Measurements from ENCODE around the gene HMCN1. TPM values are rescaled to one million over a fixed set of nuclear protein-coding genes. Genes with fewer than 3 reads are reported as not detected.
"Not testable (repeated sequence)": the region's sequence is repeated elsewhere in the genome, so short reads cannot be mapped to it uniquely, and the experiment has no call there.

The HMCN1 gene
- total RNA-seq, 1 experiment from 2014 or later, result 14.9 TPM

DNA sequence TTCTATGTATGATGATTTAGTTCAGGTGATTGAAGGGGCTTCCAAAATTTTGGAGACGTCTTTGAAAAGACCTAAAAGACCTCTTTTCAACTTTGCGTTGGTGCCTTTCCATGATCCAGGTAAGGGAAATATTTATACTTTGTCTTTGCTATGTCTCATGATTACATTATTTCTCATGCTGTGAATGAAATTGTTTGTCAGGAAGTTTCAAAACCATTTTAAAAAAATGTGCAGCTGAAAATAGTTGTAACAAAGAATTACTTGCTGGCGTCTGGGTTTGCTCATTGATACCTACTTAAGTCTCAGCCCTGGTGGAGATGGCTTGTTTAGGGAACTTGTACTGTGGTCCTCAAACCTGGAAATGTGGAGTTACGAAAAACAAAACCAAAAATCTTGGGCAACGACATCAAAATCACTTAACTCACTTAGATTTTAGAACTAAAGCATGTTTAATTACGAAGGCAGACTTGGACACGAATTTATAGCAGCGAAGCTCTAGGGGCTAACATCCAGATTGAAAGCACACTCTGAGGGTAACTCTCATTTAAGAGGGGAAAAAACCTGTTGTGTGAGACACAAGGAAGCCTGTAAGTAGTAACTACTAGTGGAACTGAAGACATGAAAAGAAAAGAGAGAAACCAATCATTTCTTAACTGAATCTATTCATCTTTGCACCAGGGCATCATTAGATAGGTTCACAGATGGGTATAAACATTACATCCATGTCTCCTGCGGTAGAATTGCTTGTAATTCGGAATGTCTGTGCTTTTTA lies 924 bp downstream of the HMCN1 start:
- no peak for DNase-seq (ENCODE audit: low spot score)
- in situ Hi-C loops (cut with HindIII; ENCODE audit: low sequenced_read_pairs), result no loop called here

DNA sequence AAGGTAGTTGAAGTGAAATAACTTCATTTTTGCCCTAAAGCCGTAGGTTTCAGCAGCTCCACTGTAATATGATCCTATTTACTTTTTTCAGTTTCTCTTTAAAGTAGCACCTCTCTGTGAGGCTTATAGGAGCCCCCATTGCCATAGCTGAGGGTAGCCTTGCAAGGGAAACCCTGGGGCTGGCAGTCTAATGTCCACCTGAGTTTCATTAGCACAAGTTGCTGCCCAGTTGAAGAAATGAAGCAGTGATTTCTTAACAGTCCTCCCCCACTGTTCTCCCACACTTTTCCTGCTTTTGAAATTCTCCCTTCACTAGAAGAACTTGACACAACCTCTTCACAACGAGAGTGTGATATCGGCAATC lies 1.5 kb downstream of the HMCN1 start:
- DNase-seq (ENCODE audit: low spot score), result no peak
- in situ Hi-C loops (cut with HindIII; ENCODE audit: low sequenced_read_pairs), result no loop called here

DNA sequence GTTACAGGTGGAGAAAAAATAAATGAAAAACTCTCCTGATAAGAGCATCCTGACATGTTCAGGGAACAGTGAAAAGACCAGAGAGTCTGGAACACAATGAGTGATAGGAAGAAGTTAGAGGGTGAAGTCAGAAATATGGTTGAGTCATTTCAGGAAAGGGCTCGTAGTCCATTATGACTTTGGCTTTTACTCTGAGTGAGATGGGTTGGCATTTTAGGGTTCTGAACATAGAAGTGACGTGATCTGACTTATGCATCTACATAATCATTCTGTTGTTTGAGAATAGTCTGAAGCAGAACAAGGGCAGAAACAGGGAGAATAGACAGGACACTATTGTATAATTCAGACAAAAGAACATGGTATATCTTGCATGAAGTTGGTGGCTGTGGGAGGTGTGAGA lies 5.8 kb downstream of the HMCN1 start:
- in situ Hi-C loops (cut with HindIII; ENCODE audit: low sequenced_read_pairs), result no loop called here

DNA sequence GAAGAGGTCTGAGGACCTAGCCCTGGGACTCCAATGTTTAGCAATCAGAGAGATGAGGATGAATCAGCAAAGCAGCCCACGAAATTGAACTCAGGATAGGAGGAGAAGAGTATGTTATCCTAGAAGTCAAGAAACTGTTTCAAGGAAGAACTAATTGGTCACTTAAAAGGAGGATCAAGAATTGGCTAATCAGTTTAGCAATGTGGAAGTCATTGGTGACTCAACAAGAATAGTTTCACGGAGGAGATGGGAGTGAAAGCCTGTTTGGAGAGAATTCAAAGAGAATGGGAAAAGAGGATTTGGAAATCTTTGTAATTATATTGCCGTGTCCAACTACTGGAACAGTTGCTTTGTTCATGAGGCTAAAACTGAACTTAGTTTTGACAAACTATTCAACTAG lies 7.4 kb downstream of the HMCN1 start:
- in situ Hi-C loops (cut with HindIII; ENCODE audit: low sequenced_read_pairs), result no loop called here
- no peak for DNase-seq (ENCODE audit: low spot score)

More for the DNA sequence above, 5.8 kb downstream of the HMCN1 start:
- DNase-seq (ENCODE audit: low spot score), result no peak

DNA sequence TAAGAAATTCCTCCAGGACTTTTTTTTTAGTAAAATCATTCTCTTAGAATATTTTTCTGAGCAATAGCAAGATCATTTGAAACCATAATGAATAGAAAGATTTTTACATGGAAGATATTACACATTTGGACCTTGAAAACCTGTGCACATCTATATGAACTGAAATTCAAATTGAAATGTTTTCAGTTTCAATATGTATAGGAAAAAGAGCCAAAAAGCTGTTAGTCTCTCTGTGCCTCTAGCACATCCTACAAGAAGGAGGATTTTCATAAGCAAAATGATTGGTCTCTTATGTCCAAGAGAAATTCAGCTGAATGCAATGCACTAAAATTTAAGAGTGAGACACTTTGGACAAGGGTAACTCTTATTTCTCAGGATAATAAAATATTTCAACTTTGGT lies 8.2 kb downstream of the HMCN1 start:
- DNase-seq (ENCODE audit: low spot score), result no peak
- in situ Hi-C loops (cut with HindIII; ENCODE audit: low sequenced_read_pairs), result no loop called here

DNA sequence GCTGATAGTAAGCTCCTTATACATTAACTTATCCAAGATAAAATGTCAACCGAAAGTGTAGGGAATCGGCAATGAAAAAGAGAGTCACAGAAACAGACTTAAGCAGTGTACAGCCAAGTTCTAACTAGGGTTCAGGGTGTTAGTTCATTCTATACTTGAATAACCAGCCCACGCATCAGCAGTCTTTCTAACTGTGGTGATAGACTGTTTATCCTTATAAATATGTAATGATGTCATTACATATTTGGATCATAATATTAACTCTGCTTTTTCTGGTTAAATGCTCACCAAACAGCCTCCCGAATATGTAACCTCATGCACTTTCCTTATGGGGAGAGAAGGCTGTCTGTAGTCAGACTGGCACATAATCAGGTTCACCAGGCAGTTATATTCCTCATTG lies 11.0 kb downstream of the HMCN1 start:
- DNase-seq (ENCODE audit: low spot score), result no peak
- in situ Hi-C loops (cut with HindIII; ENCODE audit: low sequenced_read_pairs), result no loop called here

DNA sequence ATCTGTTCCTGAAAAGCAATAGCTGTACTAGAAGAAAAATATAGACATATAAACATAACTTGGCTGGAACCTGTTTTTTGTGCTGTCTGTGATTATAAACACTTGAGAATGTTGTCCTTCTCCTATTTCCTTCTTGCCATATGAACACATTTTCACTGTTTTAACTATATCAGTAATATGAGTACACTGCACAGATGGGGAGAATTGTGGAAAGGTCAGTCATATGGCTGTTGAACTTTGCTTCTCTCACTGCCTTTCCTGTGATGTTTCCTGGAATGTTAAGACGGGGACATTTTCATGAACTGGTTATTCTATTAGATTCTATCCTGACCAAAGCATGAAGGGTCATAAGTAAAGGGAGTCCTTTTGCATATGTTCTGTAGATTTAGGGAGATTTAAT lies 24.9 kb downstream of the HMCN1 start:
- in situ Hi-C loops (cut with HindIII; ENCODE audit: low sequenced_read_pairs), result no loop called here
- no peak for DNase-seq (ENCODE audit: low spot score)

DNA sequence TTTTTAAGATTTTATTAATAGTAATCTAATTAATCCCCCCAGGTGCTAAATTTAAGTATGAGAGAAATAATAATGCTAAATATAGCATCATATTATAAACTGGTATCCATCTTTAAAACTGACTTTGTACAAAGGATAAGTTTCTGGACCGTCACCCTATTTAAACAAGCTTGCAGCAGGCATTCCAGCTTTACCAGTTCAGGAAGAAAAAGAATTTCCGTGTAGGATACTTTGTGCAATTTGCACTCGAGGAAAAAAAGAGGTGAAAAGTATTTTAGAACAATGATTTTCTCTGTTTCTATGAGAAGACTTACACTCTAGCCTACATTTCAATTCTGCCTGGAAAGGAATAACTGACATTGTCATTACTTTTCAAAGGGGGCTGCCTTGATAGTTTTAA lies 27.6 kb downstream of the HMCN1 start:
- DNase-seq (ENCODE audit: low spot score), result no peak
- in situ Hi-C loops (cut with HindIII; ENCODE audit: low sequenced_read_pairs), result no loop called here

DNA sequence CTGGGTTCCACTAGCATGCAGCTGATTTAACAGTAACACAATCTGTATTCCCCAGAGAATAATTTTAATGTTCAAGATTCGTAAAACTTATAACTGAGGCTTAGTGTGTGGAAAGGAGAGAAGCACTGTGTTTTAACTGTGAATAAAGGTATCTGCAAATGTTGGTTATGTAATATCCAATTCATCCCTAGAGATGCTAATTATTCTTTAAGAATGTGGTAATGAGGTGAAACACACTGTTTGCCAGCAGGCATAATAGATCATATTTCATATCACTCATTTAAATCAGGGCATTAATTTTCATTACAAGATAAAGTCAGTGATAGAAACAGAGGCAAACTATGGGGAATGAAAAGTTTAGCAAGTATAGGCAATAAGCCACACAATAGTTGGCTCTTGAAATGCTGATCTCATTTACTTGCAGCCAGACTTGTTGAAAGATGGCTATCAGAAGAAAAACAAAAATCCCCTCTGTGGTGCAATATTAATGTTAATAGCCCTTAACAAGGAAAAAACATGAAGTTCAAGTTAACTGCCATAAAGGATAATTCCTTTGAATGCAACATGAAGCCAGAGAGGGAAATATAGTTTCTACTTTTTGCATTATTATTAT lies 33.4 kb downstream of the HMCN1 start:
- in situ Hi-C loops (cut with HindIII; ENCODE audit: low sequenced_read_pairs), result no loop called here

DNA sequence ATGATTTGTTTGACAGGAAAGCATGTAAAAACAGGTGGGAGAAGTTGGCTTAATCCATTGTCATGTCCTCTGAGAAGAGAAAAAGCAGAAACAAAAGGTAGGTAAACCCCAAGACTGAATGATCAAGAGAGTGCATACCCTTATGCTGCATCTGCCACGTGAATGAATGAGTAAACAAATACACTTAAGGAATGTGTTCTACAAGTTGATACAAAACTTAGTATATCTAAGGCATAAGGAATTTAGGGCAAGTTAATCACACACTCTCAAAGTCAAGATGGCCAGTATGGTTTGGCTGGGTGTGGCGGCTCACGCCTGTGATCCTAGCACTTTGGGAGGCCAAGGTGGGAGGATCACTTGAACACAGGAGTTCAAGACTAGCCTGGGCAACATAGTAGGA lies 34.2 kb downstream of the HMCN1 start:
- no peak for DNase-seq (ENCODE audit: low spot score)
- in situ Hi-C loops (cut with HindIII; ENCODE audit: low sequenced_read_pairs), result no loop called here

More for the DNA sequence above, 33.4 kb downstream of the HMCN1 start:
- no peak for DNase-seq (ENCODE audit: low spot score)

DNA sequence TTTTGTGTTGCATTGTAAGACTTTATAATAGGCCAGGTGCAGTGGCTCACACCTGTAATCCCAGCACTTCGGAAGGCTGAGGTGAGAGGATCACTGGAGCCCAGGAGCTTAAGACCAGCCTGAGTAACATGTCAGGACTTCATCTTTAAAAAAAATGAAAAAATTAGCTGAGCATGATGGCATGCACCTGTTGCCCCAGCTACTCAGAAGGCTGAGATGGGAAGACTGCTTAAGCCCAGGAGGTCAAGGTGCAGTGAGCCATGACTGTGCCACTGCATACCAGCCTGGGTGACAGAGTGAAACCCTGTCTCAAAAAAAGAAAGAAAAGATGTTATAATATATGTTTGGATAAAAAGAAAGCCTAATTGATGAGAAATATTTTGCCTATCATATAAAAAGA lies 34.9 kb downstream of the HMCN1 start:
- DNase-seq (ENCODE audit: low spot score), result no peak
- in situ Hi-C loops (cut with HindIII; ENCODE audit: low sequenced_read_pairs), result no loop called here

DNA sequence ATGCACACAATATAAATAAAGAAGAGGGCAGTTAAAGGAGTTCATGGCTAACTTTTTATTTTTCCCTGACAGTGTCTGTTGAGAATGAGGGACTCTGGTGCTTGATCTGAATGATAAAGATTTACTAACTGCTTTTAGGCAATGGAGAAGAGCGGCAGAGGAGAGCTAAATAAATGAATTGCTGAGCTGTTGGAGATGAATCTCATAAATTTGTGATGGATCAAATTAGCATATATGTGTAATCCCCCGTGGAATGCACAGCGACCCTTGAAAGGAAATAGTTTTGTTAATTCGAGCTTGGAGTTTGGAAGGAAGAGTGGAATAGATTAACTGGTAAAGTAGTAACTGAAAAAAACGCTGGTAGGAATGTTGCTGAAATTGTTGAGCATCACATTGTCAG lies 40.2 kb downstream of the HMCN1 start:
- in situ Hi-C loops (cut with HindIII; ENCODE audit: low sequenced_read_pairs), result no loop called here

DNA sequence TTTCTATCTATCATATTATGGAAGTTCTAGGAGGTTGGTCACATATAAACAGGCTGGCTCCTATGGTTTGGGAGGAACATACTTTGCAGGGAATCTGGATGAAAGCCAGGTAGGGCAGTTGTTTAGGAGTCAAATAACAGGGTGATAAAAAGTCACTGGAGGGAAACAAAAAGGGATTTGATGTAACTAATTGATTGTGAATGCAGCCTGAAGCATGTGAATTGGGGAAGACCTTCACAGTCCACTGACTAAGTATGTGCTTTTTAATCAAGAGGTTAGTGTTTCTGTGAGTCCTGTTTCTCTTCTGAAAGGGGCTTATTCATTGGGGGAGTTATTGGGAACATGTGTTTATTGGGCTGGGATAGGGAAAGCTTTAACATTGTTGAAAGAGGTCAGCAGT lies 41.3 kb downstream of the HMCN1 start:
- in situ Hi-C loops (cut with HindIII; ENCODE audit: low sequenced_read_pairs), result no loop called here
- no peak for DNase-seq (ENCODE audit: low spot score)

More for the DNA sequence above, 40.2 kb downstream of the HMCN1 start:
- DNase-seq (ENCODE audit: low spot score), result no peak

DNA sequence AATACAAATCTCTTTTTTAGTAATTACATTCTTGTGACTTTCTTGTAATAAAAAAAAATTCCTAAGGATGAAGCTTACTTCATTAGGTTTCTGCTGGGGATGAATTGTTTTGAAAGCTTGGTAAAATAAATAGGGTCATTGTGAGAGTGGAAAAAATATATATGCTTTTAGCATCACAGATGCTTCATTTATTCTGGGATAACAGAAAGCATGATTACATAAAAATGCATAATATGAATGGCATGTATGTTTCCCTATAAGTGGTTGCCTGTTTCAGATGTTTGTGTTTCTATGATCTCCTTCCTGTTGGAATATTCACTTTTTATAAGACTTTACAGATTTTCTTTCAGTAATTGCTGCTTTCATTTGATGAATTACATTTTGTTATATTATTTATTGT lies 42.3 kb downstream of the HMCN1 start:
- in situ Hi-C loops (cut with HindIII; ENCODE audit: low sequenced_read_pairs), result no loop called here

DNA sequence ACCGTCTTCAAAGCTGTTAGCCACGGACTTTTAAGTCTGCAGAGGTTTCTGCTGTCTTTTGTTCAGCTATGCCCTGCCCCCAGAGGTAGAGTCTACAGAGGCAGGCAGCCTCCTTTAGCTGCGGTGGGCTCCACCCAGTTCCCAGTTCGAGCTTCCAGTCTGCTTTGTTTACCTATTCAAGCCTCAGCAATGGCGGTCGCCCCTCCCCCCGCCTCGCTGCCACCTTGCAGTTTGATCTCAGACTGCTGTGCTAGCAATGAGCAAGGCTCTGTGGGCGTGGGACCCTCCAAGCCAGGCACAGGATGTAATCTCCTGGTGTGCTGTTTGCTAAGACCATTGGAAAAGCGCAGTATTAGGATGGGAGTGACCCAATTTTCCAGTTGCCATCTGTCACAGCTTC lies 49.7 kb downstream of the HMCN1 start:
- in situ Hi-C loops (cut with HindIII; ENCODE audit: low sequenced_read_pairs), result not testable (repeated sequence)

More for the DNA sequence above, 42.3 kb downstream of the HMCN1 start:
- DNase-seq (ENCODE audit: low spot score), result no peak

DNA sequence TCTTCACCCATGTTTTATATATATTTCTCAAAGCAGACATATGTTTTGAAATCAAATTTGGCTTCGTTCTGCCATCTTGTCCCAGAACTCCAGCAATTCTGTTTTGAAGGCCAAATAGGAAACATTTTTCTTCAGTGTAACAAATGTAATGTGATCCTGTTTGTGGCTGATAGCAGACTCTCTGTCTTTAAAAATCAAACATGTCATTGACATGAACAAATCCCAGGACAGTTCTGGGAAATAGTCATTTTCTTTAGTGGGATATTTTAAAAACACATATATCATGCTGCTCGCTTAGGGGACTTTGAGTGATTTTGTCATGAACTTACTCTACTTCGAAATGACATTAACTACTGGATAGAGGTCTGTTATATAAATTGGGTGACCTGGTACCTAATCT lies 51.4 kb downstream of the HMCN1 start:
- DNase-seq (ENCODE audit: low spot score), result no peak
- in situ Hi-C loops (cut with HindIII; ENCODE audit: low sequenced_read_pairs), result no loop called here

More for the DNA sequence above, 49.7 kb downstream of the HMCN1 start:
- not testable (repeated sequence) for DNase-seq (ENCODE audit: low spot score)

DNA sequence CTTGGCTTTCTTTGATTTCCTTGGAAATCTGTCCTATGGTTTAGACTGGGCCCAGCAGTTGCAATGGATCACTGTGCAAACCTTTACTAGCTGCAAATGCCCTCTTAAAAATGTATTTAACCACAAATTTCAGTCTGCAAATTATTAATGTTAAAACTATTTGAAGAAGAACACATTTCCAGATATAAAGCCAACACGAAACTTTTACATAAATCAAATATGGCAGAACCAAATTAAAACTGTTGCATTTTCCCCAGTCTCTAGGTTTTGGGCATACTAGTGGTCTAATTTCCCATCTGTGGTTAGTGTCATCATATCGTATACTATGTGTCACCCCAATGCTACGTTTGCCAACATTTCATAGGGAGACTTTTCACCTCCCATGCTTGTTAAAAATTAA lies 52.3 kb downstream of the HMCN1 start:
- no peak for DNase-seq (ENCODE audit: low spot score)
- in situ Hi-C loops (cut with HindIII; ENCODE audit: low sequenced_read_pairs), result no loop called here

DNA sequence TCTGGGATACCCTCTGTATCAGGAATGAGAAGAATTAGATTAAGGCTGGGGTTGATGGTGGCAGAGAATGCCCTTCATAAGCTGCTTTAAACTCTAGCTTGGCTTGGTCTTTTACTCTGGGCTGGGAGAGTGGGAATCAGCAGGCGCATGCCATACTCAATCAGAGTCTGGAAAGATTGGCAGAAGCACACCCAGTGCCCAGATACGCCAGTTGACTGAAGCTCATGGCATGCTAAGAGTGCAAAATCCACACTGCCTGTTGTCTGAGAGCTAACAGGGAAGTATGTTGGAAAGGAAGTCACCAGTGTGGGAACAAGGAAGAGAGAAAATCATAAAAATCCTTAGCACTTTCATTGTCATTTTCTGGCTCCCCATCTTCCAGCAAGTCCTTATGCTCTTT lies 53.0 kb downstream of the HMCN1 start:
- no peak for DNase-seq (ENCODE audit: low spot score)
- in situ Hi-C loops (cut with HindIII; ENCODE audit: low sequenced_read_pairs), result no loop called here

DNA sequence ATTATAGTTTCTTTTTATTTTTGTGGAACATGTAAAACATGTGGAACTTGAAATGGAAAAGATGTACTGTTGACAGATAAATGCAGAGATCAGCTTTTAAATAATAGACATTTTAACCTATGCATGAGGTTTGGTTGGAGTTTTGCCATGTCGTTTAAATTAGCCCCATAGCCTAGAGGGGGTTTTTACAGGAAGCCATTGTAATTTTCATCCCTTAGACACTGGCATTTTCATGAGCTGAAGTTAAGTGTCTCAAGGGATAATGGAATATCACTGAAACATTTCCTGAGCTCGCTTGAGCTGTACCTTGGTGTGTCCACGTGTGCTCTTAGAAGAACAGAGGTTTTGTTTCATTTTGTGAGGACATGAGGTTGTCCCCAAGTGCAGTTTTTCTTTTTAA lies 54.2 kb downstream of the HMCN1 start:
- in situ Hi-C loops (cut with HindIII; ENCODE audit: low sequenced_read_pairs), result no loop called here
- DNase-seq (ENCODE audit: low spot score), result no peak

DNA sequence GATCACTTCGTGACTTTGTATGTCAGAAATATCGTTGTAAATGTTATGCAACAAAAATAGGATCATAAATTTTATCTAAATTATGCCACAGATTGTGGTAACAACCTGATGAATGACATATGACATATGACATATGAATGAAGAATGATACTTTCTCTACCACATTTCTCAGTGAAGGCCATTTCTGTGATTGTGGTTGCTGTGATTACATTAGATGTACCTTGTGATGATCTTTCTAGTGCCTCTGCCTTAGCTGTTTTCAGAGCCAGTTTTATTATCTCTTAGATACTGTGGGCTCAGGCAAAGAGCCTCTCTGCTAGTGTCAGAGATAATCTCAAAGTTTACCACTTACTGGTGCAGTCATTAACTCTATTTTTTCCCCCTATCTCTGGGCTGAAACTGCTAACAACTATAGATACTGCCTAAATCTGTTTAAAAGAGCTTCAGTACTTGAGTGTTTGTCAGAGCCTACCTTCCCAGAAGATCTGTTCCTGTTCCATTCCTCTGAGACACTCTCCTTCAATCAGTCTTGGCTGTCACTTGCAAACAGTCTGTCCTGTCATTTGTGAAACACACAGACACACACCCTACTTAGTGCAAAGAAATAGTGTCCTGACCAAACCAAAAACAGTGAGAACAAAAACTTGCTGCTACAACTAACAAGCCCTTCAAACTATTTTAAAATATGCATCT lies 55.5 kb downstream of the HMCN1 start:
- in situ Hi-C loops (cut with HindIII; ENCODE audit: low sequenced_read_pairs), result no loop called here
- DNase-seq (ENCODE audit: low spot score), result no peak

All from G401 (cell line).